ENCODE data around the gene PSMD1.
"Not testable (repeated sequence)": the region's sequence is repeated elsewhere in the genome, so short reads cannot be mapped to it uniquely, and the experiment has no call there.

PSMD1 gene

DNA sequence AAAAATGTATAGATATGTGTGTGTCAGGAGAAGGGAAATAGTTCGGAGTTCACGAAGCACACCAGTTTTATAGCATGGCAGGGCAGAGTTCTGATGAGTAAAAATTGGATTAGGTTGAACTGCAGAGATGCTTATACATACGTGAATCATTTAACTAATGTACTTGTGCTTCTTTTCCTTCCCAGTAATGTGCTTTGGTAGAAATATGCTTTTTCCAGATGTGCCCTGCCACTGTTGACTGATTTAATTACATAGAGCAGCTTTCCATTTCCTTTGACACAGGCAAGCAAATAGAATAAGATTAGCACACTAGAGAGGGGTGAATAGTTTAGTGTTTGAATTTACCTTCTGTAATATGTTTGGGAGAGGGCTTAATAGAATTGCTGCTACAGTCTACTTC, 112.8 kb downstream of the PSMD1 start:
- DNase-seq, result no peak
- Mint-ChIP-seq H3K9me3 (no peaks in the 10 kb centered on the region), H3K4me3 (no peak overlapping the region), H3K4me1 (no peaks in the 10 kb centered on the region), H3K27me3 (ENCODE audit: low read depth, poor library complexity) (no peaks in the 10 kb centered on the region), H3K36me3 (ENCODE audit: low read depth) (peaks cover 64% of the 10 kb centered on the region), H3K27ac (peak overlapping the region; percentile 59)
- TF ChIP-seq, protein P1, sequence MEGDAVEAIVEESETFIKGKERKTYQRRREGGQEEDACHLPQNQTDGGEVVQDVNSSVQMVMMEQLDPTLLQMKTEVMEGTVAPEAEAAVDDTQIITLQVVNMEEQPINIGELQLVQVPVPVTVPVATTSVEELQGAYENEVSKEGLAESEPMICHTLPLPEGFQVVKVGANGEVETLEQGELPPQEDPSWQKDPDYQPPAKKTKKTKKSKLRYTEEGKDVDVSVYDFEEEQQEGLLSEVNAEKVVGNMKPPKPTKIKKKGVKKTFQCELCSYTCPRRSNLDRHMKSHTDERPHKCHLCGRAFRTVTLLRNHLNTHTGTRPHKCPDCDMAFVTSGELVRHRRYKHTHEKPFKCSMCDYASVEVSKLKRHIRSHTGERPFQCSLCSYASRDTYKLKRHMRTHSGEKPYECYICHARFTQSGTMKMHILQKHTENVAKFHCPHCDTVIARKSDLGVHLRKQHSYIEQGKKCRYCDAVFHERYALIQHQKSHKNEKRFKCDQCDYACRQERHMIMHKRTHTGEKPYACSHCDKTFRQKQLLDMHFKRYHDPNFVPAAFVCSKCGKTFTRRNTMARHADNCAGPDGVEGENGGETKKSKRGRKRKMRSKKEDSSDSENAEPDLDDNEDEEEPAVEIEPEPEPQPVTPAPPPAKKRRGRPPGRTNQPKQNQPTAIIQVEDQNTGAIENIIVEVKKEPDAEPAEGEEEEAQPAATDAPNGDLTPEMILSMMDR (IDR thresholded peaks at IDR 0.05), result no peak

DNA sequence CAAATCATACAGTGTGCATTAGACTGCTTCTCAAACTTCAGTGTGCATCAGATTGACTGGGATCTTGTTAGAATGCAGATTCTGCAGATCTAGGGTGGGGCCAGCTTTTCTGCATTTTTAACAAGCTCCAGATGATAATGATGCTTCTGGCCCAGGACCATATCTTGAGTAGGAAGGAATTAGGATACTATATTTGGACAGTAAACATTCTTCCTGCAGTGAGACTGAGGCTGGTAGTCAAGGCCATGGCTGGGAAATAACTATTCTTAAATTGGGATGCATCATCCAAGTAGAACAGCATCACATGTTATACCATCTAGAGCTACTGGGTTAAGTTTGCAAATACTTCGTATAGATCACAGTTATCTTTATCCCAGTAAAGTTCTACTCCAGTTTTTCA, 113.4 kb downstream of the PSMD1 start:
- TF ChIP-seq, protein P1 (IDR thresholded peaks at IDR 0.05), result no peak
- no peak overlapping the region for H3K27ac Mint-ChIP-seq
- no peak overlapping the region for H3K4me3 Mint-ChIP-seq
- H3K9me3 Mint-ChIP-seq, result no peaks in the 10 kb centered on the region
- DNase-seq, result no peak
- H3K27me3 Mint-ChIP-seq (ENCODE audit: low read depth, poor library complexity), result no peaks in the 10 kb centered on the region
- H3K4me1 Mint-ChIP-seq, result no peaks in the 10 kb centered on the region
- peaks cover 64% of the 10 kb centered on the region for H3K36me3 Mint-ChIP-seq (ENCODE audit: low read depth)

DNA sequence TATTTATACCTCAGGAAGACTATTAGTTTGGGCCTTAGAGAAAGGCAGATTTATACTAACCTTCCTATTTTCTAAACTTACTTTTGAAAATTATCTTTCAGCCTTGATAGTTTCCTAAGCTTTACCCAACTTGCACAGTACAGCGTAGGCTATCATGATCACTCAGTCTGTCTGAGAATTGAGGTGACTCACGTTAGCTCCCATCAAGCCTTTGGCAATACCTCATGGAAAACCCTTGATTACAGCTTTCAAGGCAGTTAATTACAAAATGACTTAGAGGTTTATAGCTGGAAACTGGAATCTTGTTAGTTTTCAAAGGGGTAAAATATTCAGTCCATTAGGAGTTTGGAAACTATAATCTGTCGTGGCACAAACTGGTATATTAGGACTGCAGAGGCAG, 115.4 kb downstream of the PSMD1 start:
- Mint-ChIP-seq H3K27me3 (ENCODE audit: low read depth, poor library complexity) (no peaks in the 10 kb centered on the region), H3K36me3 (ENCODE audit: low read depth) (peaks cover 68% of the 10 kb centered on the region), H3K9me3 (no peaks in the 10 kb centered on the region), H3K4me1 (no peaks in the 10 kb centered on the region), H3K27ac (no peak overlapping the region), H3K4me3 (no peak overlapping the region)
- DNase-seq, result no peak
- TF ChIP-seq, protein P1 (IDR thresholded peaks at IDR 0.05), result no peak

DNA sequence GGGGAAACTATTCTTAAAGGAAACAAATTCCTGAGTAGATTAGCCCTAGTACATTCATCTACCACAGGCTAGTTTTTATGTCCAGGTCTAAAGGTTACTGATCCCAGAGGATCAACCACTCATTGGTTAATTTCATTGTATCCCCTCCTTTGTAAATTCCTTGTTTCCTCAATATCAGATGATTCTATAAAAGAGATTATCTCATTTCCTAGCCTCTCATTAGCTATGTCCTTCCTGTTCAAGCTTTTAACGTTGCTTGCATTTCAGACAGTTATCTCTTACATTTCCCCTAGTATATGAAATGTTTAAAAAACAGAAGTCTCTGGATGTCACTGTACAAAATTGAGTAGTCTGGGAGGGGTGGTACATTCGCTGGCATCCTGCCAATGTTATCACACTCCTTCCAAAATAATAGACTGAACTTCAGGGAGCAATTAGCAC, 117.6 kb downstream of the PSMD1 start:
- Mint-ChIP-seq H3K36me3 (ENCODE audit: low read depth) (peaks cover 61% of the 10 kb centered on the region), H3K27me3 (ENCODE audit: low read depth, poor library complexity) (no peaks in the 10 kb centered on the region), H3K27ac (no peak overlapping the region), H3K4me3 (no peak overlapping the region), H3K9me3 (no peaks in the 10 kb centered on the region), H3K4me1 (peaks cover 7% of the 10 kb centered on the region)
- no peak for DNase-seq
- TF ChIP-seq, protein P1 (IDR thresholded peaks at IDR 0.05), result no peak

DNA sequence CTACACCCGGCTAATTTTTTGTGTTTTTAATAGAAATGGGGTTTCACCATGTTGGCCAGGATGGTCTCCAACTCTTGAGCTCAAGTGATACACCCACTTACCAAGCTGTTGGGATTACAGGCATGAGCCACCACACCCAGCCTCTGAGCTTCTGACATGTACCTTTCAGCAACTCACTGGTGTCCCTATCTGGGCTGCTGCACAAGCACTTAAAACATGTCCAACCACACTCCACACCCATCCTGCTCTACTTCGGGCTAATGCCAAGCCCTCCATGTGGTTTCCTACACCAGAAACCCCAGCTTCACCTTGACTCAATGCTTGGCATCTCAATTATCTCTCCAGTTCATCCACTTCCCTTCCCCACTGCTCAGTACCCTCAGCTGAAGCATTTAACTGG, 119.4 kb downstream of the PSMD1 start:
- DNase-seq, result no peak
- Mint-ChIP-seq H3K27me3 (ENCODE audit: low read depth, poor library complexity) (no peaks in the 10 kb centered on the region), H3K9me3 (no peaks in the 10 kb centered on the region), H3K4me3 (no peak overlapping the region), H3K36me3 (ENCODE audit: low read depth) (peaks cover 45% of the 10 kb centered on the region), H3K27ac (peak overlapping the region; percentile 71), H3K4me1 (peaks cover 14% of the 10 kb centered on the region)
- TF ChIP-seq, protein P1 (IDR thresholded peaks at IDR 0.05), result no peak

DNA sequence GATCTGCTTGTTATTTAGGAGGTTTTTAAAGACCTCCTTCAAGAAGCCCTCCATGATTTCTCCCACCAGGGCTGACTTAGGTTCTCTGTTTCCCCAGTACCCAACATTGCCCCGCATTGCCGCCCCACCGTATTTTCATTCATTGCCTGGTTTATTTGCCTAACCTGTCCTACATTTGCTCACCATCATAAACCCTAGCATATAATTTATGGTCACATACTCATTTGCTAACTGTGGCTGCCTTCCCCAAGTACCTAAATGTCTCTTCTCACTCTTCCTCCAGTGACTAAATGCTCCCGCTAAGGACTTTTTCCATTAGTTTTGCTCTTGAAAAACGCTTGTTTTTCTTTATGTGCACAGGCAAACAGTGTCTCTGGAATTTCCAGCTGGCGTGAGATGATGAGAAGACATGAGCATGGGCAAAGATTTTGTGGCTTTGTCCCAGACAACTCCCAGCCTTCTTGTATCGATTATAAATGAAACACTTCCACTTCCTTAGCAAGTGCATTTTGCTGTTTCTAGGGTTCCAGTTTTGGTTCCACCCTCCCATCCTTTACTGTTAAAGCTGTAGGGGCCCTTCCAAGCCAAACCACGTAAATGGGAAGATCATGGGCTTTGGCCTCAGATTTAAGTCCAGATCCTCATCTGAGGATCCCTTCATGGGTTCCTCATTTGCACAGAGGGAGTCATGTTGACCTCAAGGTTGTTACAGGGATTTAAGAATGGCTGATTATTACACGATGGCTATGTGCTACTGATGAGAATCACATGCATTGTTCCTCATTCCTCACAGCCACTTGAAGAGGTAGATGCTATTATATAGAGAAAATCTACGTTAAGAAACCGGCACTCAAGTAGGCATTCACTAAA, 120.7 kb downstream of the PSMD1 start:
- TF ChIP-seq, protein P1 (IDR thresholded peaks at IDR 0.05), result no peak
- no peaks in the 10 kb centered on the region for H3K27me3 Mint-ChIP-seq (ENCODE audit: low read depth, poor library complexity)
- no peaks in the 10 kb centered on the region for H3K9me3 Mint-ChIP-seq
- H3K4me1 Mint-ChIP-seq, result peaks cover 22% of the 10 kb centered on the region
- peaks cover 37% of the 10 kb centered on the region for H3K36me3 Mint-ChIP-seq (ENCODE audit: low read depth)
- no peak for DNase-seq
- H3K4me3 Mint-ChIP-seq, result no peak overlapping the region
- peak overlapping the region; percentile 34 for H3K27ac Mint-ChIP-seq

DNA sequence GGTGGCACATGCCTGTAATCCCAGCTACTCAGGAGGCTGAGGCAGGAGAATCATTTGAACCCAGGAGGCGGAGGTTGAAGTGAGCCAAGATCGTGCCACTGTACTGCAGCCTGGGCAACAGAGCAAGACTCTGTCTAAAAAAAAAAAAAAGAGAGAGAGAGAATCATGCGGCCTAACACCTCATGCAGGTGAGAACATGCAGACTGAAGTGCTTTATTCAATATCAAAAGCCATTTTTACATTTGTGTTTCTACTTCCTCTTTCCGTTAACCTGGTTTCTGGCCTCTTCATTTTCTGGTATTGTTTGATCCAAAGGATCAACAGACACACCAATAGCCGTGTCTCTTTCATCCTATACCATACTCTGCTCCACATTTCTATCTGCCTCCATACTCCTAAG, 122.1 kb downstream of the PSMD1 start:
- DNase-seq; H3K27ac Mint-ChIP-seq; H3K4me3 Mint-ChIP-seq; H3K27me3 Mint-ChIP-seq (ENCODE audit: low read depth, poor library complexity); H3K9me3 Mint-ChIP-seq: not testable (repeated sequence)
- Mint-ChIP-seq H3K36me3 (ENCODE audit: low read depth) (peaks cover 32% of the 10 kb centered on the region), H3K4me1 (peaks cover 29% of the 10 kb centered on the region)

Measured in nephron progenitor cell (in vitro differentiated cells).